WI38 (cell line): ENCODE measurements around the gene MTRF1.

Source experiments
- H3K4me3 ChIP-seq: 2 replicates; pipeline ENCODE4 v1.5.1; 2011; ENCODE audit warnings: low read depth, mild to moderate bottlenecking, control low read depth, low read length
- TF ChIP-seq, protein P1 (sequence below): IDR thresholded peaks from 2 replicates; pipeline ENCODE4 v1.5.1; 2012; ENCODE audit warnings: low read depth, mild to moderate bottlenecking, control low read depth, low read length

The MTRF1 gene

GRCh38 chr13:41220401-41220800 is 43.0 kb downstream of the MTRF1 start:
- TF ChIP-seq, protein P1, sequence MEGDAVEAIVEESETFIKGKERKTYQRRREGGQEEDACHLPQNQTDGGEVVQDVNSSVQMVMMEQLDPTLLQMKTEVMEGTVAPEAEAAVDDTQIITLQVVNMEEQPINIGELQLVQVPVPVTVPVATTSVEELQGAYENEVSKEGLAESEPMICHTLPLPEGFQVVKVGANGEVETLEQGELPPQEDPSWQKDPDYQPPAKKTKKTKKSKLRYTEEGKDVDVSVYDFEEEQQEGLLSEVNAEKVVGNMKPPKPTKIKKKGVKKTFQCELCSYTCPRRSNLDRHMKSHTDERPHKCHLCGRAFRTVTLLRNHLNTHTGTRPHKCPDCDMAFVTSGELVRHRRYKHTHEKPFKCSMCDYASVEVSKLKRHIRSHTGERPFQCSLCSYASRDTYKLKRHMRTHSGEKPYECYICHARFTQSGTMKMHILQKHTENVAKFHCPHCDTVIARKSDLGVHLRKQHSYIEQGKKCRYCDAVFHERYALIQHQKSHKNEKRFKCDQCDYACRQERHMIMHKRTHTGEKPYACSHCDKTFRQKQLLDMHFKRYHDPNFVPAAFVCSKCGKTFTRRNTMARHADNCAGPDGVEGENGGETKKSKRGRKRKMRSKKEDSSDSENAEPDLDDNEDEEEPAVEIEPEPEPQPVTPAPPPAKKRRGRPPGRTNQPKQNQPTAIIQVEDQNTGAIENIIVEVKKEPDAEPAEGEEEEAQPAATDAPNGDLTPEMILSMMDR, result no peak
- no peak overlapping the region for H3K4me3 ChIP-seq

GRCh38 chr13:41216160-41216559 is 47.2 kb downstream of the MTRF1 start:
- TF ChIP-seq, protein P1, result no peak
- H3K4me3 ChIP-seq, result no peak overlapping the region

DNA sequence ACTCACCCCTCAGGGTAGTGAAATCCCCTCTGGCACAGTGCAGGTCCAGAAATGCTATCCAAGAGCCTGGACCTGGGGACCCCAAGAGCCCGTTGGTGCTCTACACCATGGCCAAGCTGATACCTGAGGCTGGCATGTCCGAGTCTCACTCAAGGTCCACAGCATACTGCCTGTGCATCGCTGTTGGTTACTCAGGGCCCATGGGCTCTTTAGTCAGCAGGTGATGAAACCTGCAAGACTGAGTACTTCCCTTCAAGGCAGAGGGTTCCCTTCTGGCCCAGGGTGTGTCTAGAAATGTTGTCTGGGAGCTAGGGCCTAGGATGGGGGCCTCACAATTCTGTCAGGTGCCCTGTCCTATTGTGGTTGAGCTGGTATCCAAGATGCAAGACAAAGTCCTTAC is 49.5 kb downstream of the MTRF1 start:
- TF ChIP-seq, protein P1, result no peak
- no peak overlapping the region for H3K4me3 ChIP-seq

DNA sequence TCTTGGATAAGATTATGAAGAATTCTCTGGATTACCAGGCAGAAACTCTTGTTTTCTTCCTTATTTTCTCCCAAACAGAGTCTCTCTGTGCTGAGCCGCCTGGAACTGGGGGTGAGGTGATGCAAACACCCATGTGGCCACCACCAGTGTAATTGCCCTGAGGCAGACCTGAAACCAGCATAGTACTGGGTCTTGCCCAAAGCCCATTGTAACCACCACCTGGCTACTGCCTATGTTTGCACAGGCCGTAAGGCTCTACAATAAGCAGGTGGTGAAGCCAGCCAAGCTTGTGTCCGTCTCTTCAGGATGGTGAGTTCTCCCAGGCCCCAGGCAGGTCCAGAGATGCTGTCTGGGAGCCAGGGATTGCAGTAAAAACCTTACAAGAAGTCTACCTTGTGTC is 50.1 kb downstream of the MTRF1 start:
- TF ChIP-seq, protein P1, result no peak

GRCh38 chr13:41212881-41213280 is 50.5 kb downstream of the MTRF1 start:
- H3K4me3 ChIP-seq, result no peak overlapping the region
- TF ChIP-seq, protein P1, result no peak

More for the DNA sequence above, 50.1 kb downstream of the MTRF1 start:
- H3K4me3 ChIP-seq, result no peak overlapping the region

DNA sequence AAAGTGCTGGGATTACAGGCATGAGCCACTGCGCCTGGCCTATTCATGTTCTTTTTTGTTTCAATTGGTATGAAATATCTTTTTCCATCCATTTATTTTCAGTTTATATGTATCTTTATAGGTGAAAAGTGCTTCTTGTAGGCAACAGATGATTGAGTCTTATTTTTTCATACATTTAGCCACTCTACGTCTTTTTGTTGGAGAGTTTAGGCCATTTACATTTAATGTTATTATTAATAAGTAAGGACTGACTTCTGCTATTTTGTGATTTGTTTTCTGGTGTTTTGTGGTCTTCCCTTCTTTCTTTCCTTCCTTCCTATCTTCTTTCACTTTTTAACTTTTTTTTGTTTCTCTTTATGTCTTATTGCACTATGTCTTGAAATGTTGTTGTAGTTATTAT is 52.3 kb downstream of the MTRF1 start:
- H3K4me3 ChIP-seq, result no peak overlapping the region
- TF ChIP-seq, protein P1, result no peak

DNA sequence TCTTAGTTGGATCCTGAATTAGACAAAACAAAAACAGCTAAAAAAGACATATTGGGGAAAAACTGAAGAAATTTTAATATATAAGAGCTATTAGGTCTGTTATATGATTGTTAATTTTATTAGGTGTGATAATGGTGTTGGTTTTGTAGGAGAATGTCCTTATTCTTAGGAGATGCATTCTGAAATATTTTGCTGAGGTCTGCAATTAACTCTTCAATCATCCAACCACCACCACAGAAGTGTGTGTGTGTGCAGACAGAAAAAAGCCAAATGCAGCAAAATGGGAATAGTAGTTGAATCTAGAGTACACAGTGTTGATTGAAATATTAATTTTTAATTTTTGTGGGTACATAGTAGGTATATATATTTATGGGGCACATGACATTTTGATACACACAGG is 56.9 kb downstream of the MTRF1 start:
- H3K4me3 ChIP-seq, result no peak overlapping the region
- TF ChIP-seq, protein P1, result no peak
